T-helper 2 cell (primary cell): ENCODE measurements around the gene PFDN1.

Source experiments
- DNase-seq, 5 experiments: peaks; one replicate each; pipeline versions ENCODE4 v3.0.0 to v3.0.0-alpha.2; 2012 to 2022

The PFDN1 gene

GRCh38 chr5:140295414-140295813 is 7.5 kb downstream of the PFDN1 start:
- no peak for DNase-seq

DNA sequence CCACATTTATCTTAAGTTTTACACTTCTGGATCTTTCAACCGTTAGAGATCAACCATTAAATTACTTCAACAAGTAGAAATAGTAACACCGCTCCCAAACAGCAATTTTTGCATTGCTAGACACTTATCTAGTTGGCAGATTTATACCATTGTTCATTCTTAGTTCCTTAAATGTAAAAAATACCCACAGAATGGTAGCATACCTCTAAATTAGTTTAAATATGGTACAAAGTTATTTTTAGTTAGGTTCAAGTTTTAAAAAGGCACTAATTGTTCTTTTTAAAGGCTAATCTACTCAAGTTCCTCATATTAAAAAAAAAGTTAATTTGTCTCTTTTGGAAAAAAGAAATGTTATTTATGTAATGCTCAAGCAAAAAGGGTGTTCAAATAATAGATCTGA is 8.1 kb downstream of the PFDN1 start:
- no peak for DNase-seq

GRCh38 chr5:140293849-140294100 is 9.1 kb downstream of the PFDN1 start:
- DNase-seq: no peak

GRCh38 chr5:140293091-140293848 is 9.6 kb downstream of the PFDN1 start:
- DNase-seq: no peak

DNA sequence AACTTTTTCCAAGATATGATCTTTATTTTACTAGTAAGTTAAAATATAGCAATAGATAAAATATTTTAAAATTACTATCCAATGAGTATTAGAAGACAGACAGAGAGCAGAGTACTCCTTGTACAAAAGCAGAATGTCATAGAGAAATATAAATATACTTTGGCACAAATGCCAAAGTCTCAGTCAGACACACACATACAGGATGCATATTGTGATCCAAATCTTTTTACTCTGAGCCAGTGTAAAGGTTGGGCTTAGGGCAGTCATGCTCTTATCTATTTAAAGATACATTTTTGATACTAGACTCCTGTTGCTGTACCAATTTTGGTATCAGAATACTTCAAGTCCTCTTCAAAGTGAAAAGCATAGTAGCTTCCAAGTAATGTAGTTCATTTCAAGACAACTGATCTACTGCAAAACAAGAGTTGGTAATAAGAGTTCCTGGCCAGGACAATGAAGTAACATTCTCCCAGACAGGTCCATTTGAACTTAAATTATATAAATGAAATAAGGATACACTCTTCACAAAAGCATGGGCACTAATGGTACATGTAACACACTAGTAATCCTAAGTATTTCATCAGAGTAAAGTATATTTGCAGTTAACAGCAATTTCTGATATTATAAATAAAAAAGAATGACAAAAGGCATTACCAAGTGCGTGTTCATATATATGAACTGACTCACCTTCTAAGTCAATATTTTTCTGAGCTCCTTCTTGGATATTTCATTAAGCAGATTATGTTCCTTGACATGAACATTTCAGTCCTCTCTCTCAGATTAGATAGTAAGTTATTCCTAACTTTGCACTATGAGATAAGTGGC is 10.5 kb downstream of the PFDN1 start:
- no peak for DNase-seq

- DNase-seq: no peak
These were observed 14.9 kb downstream of the PFDN1 start for GRCh38 chr5:140287801-140288521.

DNA sequence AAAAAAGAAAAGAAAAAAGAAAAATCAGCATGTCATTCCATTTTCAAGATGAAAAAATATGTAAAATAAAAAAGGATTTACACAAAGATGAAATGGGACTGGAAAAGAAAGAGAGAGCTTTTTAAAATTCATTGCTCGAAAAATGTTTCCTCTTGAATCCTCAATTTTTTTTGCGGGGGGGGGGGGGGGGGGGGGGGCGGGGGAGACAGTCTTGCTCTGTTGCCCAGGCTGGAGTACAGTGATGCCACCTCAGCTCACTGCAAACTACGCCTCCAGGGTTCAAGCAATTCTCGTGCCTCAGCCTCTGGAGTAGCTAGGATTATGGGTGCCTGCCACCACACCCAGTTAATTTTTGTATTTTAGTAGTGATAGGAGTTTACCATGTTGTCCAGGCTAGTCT is 16.5 kb downstream of the PFDN1 start:
- no peak for DNase-seq

- DNase-seq: no peak
These were observed 18.9 kb downstream of the PFDN1 start for GRCh38 chr5:140284013-140284412.

- no peak for DNase-seq
These were observed 20.6 kb downstream of the PFDN1 start for GRCh38 chr5:140282266-140282665.

DNA sequence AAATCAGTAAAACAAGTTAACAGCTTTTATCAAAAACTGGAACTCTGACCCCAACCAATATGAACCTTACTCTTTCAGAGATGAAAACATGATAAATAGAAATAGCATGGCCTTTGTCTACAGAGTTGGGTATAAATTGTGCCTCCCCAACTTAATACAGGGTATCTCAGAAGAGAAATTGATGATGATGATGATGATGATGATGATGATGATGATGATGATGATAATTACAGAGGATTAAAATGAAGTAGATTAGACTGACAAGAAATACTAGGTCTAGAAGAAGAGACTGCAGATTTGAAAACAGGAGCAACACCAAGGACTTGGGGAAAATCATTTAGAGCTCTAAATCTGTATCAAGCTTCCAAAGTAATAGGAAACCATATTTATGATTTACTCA is 27.1 kb downstream of the PFDN1 start:
- no peak for DNase-seq

GRCh38 chr5:140273401-140273877 is 29.5 kb downstream of the PFDN1 start:
- no peak for DNase-seq

DNA sequence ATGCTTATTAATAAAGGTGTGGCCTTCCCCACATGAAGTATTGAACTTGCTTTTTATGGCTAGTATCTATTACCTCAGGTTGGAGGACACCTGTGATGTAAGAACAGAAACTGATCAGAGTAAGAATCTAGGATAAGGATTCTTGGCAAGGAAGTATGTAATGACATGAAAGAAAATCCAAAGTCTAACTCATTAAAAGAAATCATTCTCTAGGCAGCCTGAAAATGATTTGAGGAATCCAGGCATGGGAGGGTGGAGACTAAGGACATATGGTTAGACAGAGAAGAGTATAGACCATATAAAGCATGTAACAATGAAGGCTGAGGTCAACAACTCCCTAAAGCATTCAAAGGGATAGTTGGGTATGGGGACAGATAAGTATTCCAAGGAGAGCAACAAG is 32.9 kb downstream of the PFDN1 start:
- DNase-seq: no peak

- no peak for DNase-seq
These were observed 35.3 kb downstream of the PFDN1 start for GRCh38 chr5:140267559-140268018.

DNA sequence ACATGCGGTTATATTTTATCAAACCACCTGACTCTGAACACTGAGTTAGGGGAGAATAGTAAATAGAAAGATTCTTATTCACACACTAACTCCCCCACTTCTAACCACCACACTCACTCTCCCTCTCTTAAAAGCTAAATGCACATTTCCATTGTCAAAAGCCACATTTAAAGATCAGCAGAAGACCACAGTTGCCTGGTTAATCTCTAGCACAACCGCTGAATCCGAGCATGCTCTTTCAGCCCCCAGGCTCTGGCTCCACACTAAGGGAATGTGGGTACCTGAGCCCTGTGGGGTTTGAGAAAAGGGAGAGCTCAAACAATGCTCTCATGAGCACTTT is 35.7 kb downstream of the PFDN1 start:
- DNase-seq: no peak

DNA sequence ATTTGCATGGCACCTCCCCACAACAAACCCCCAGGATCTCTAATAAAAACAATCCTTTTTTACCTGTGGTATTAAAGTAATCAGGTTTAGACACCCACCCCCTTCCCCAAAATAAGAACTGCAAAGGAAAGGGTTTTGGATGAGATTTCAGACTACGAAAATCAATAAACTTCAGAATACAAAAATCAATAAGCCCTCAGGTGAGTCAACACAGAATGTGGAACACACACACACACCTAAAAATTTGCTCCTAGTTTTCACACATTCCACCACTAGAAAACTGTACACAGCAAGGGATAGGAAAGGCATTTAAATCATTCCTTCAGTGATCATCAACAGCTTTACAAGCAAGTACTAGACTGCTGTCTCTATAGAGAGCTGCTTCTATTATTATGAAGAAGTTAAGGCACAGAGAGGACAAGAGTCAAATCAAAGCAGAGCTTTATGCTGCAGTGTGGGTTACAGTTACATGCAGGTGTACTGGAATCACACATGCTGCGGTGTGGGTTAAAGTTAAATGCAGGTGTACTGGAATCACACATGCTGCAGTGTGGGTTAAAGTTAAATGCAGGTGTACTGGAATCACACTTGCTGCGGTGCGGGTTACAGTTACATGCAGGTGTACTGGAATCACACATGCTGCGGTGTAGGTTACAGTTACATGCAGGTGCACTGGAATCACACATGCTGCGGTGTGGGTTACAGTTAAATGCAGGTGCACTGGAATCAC is 36.3 kb downstream of the PFDN1 start:
- no peak for DNase-seq

DNA sequence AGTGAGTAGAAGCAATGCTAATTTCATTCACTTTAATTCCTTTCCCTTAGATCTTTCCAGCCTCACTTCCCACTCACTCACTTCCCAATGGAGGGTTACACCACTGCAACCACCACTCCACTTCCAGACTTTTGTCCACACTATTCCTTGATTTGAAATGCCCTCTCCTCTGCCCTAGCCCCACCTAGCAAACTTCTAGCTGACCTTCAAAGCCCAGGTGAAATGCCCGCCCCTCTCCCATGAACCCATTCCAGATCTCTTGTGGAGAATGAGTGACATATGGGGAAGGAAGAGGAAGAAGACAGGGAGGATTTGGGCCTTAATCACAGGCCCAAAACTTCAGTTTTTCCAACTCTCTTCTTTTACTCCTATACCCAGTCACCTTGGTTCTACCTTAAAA is 37.1 kb downstream of the PFDN1 start:
- no peak for DNase-seq

- no peak for DNase-seq
These were observed 40.1 kb downstream of the PFDN1 start for GRCh38 chr5:140262839-140263238.

DNA sequence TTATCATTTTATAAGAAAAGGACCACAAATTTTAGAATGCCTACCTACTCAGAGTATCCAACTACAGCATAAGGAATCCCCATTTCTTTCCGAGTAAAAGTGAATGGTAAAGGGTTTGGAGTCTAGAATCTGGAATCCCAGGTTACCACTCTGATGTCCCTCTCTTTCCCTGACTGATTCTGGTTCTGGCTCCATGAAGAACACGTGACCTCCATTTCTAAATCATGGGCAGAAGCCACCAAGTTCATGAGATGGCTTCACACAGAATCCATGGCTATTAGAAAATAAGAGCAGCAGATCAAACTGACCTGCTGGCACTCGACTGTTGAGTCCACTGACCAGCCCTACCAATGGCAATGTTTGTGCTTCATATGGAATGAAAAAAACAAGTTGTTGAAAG is 40.7 kb downstream of the PFDN1 start:
- no peak for DNase-seq

- peak in 1 of 5 experiments; percentile 41 for DNase-seq
These were observed 41.3 kb downstream of the PFDN1 start for GRCh38 chr5:140261403-140262171.

GRCh38 chr5:140260089-140260656 is 42.7 kb downstream of the PFDN1 start:
- DNase-seq: no peak

GRCh38 chr5:140259500-140259899 is 43.4 kb downstream of the PFDN1 start:
- DNase-seq: peak in 2 of 5 experiments; percentile 22 to 24

- DNase-seq: no peak
These were observed 44.0 kb downstream of the PFDN1 start for GRCh38 chr5:140258873-140259272.
